Upper lobe of left lung (tissue), 4 donors: ENCODE results near the gene SFSWAP.

ENCODE experiments used
- POLR2A ChIP-seq, 4 donors: fragments of 450-650 bp; IDR thresholded peaks; one replicate each; pipeline ENCODE4 v1.5.1; 2016 to 2017; ENCODE audit warnings: antibody characterized with exemption in 4 of 4, mild to moderate bottlenecking in 2 of 4
- POLR2AphosphoS5 ChIP-seq, 2 donors: sonication (generic); formaldehyde crosslinking; IDR thresholded peaks; one replicate each; pipeline ENCODE4 v1.5.1; 2017; ENCODE audit warnings: antibody characterized with exemption in 2 of 2
- TF ChIP-seq, protein P1 (sequence below), 6 experiments: fragments of 450-650 bp in 4 of 6; fragments of 200-600 bp in 2 of 6; sonication (generic) in 2 of 6; IDR thresholded peaks; one replicate each; pipeline ENCODE4 v1.5.1; 2016 to 2019; ENCODE audit warnings: antibody characterized with exemption in 6 of 6

DNA sequence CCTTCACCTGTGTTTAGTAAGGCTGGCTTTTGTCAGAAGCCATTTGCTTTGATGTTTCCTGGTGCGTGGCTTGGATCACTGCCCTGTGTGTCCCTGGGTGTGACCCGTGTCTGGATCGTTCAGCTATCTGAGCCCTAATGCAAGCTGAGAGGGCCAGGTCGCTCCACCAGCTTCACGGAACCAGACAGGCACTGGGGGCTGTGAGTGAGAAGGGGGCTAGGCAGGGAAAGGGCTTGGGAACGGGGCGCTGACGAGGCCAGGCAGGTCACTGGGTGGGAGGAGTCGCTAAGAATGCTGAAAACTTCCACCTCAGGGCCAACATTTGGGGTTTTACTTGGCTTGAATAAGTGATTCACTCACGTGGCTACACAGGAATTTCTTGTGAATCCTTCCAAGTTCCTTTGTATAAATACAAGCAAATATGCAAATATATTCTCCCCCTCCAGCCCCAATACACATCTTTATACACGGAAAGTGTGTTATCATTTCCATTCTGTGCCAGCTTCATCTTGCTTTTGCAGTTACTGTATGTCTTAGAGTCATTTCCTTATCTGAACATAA lies 93.2 kb downstream of the SFSWAP start:
- TF ChIP-seq, protein P1, sequence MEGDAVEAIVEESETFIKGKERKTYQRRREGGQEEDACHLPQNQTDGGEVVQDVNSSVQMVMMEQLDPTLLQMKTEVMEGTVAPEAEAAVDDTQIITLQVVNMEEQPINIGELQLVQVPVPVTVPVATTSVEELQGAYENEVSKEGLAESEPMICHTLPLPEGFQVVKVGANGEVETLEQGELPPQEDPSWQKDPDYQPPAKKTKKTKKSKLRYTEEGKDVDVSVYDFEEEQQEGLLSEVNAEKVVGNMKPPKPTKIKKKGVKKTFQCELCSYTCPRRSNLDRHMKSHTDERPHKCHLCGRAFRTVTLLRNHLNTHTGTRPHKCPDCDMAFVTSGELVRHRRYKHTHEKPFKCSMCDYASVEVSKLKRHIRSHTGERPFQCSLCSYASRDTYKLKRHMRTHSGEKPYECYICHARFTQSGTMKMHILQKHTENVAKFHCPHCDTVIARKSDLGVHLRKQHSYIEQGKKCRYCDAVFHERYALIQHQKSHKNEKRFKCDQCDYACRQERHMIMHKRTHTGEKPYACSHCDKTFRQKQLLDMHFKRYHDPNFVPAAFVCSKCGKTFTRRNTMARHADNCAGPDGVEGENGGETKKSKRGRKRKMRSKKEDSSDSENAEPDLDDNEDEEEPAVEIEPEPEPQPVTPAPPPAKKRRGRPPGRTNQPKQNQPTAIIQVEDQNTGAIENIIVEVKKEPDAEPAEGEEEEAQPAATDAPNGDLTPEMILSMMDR (IDR thresholded peaks at IDR 0.05) = no peak
- no peak for TF ChIP-seq POLR2A (IDR thresholded peaks at IDR 0.05)
- TF ChIP-seq POLR2AphosphoS5 (IDR thresholded peaks at IDR 0.05) = no peak
